Sigmoid colon (tissue), 7 donors: ENCODE data around the gene FAM120B. TPM values are rescaled to one million over a fixed set of nuclear protein-coding genes. Genes with fewer than 3 reads are reported as not detected.
A peak's percentile ranks its signal among the peaks of the same experiment; 100 is the strongest.

Source experiments
- DNase-seq: peaks from one replicate; pipeline ENCODE4 v3.0.0-alpha.2; 2019
- H3K27ac ChIP-seq, 4 donors: fragments of 200-600 bp; sonication (generic); one replicate each; pipeline ENCODE4 v1.5.1; 2016 to 2019; ENCODE audit warnings: mild to moderate bottlenecking in 1 of 4
- H3K27me3 ChIP-seq, 3 donors: fragments of 200-600 bp; sonication (generic); one replicate each; pipeline ENCODE4 v1.5.1; 2019; ENCODE audit warnings: mild to moderate bottlenecking in 1 of 3
- H3K36me3 ChIP-seq, 4 donors: fragments of 200-600 bp; sonication (generic); one replicate each; pipeline ENCODE4 v1.5.1; 2016 to 2019
- H3K4me1 ChIP-seq, 4 donors: fragments of 200-600 bp; sonication (generic); one replicate each; pipeline ENCODE4 v1.5.1; 2017 to 2019
- H3K4me3 ChIP-seq, 4 donors: fragments of 200-600 bp; sonication (generic); one replicate each; pipeline ENCODE4 v1.5.1; 2017 to 2019; ENCODE audit warnings: mild to moderate bottlenecking in 2 of 4, moderate library complexity in 1 of 4
- H3K9me3 ChIP-seq, 4 donors: fragments of 200-600 bp in 3 of 4; sonication (generic) in 3 of 4; one replicate each; pipeline versions ENCODE4 v1.5.1 to v1.6.1; 2013 to 2019
- CTCF ChIP-seq, 4 experiments: fragments of 450-650 bp in 3 of 4; fragments of 200-600 bp in 1 of 4; IDR thresholded peaks; one replicate each; pipeline ENCODE4 v1.5.1; 2016 to 2019; ENCODE audit warnings: antibody characterized with exemption in 4 of 4, mild to moderate bottlenecking in 3 of 4, moderate library complexity in 2 of 4
- EP300 ChIP-seq, 4 donors: sonication (generic); formaldehyde crosslinking; IDR thresholded peaks; one replicate each; pipeline ENCODE4 v1.6.1; 2017; ENCODE audit warnings: antibody characterized with exemption in 4 of 4
- POLR2A ChIP-seq, 2 donors: fragments of 450-650 bp; IDR thresholded peaks; one replicate each; pipeline ENCODE4 v1.6.1; 2016; ENCODE audit warnings: antibody characterized with exemption in 2 of 2, mild to moderate bottlenecking in 2 of 2, moderate library complexity in 2 of 2
- POLR2AphosphoS5 ChIP-seq, 4 donors: sonication (generic); formaldehyde crosslinking; IDR thresholded peaks; one replicate each; pipeline ENCODE4 v1.6.1; 2017; ENCODE audit warnings: antibody characterized with exemption in 4 of 4
- WGBS, 2 donors: extraction: QIAGEN DNeasy Blood & Tissue Kit; methylation state at CpG; one replicate each; pipeline ENCODE4 v1.1.7; 2013; 5-methylcytosine and 5-hydroxymethylcytosine counted together
- intact Hi-C: fragments of 100-400 bp; cut with DNase I; formaldehyde crosslinking; loops from one replicate; pipeline ENCODE4 v1.15.1; 2023
- polyA plus RNA-seq, 3 donors: library from polyadenylated mRNA; stranded (reverse); fragments of 200-250 nt; gene quantifications; one replicate each; pipeline ENCODE4 v1.2.3, GENCODE V29; 2013
- total RNA-seq, 4 donors: library from RNA; depleted of rRNA; stranded (reverse); fragments of >200 nt; gene quantifications; one replicate each; pipeline ENCODE4 v1.1.0, GENCODE V29; 2016
- donor health status: healthy with polysubstance abuse.
- donor health status: Bipolar disorder and iron deficiency.
- donor health status: healthy.

Gene FAM120B
- total and polyA plus RNA-seq, 7 donors: 5.5 to 55.0 (median 29.6) TPM

- no peaks in the 10 kb centered on the region for H3K36me3 ChIP-seq
- WGBS, 2 donors: 26 to 65% methylated on average over 22 of the region's 22 CpGs
- intact Hi-C loops: no loop called here
- no peak overlapping the region for H3K27ac ChIP-seq
- H3K9me3 ChIP-seq: no peaks in the 10 kb centered on the region
- H3K27me3 ChIP-seq: no peaks in the 10 kb centered on the region
- no peak for TF ChIP-seq POLR2AphosphoS5 (IDR thresholded peaks at IDR 0.05)
- H3K4me3 ChIP-seq: no peak overlapping the region
- DNase-seq: no peak
- H3K4me1 ChIP-seq: peaks cover 0 to 10% (median 4%) of the 10 kb centered on the region in 4 donors
Measured at GRCh38 chr6:170269151-170269845, 37.3 kb upstream of the FAM120B start.

- Histone ChIP-seq H3K4me3 (no peak overlapping the region), H3K4me1 (peaks cover 0 to 10% (median 4%) of the 10 kb centered on the region in 4 donors), H3K36me3 (no peaks in the 10 kb centered on the region), H3K9me3 (no peaks in the 10 kb centered on the region), H3K27ac (no peak overlapping the region), H3K27me3 (no peaks in the 10 kb centered on the region)
- intact Hi-C loops: no loop called here
- no peak for DNase-seq
- 82 to 83% methylated on average over 17 of the region's 17 CpGs for WGBS, 2 donors
- no peak for TF ChIP-seq POLR2AphosphoS5 (IDR thresholded peaks at IDR 0.05)
- no peak for TF ChIP-seq EP300 (IDR thresholded peaks at IDR 0.05)
- TF ChIP-seq POLR2A (IDR thresholded peaks at IDR 0.05): no peak
- TF ChIP-seq CTCF (IDR thresholded peaks at IDR 0.05): no peak
Measured at GRCh38 chr6:170269846-170270541, 36.6 kb upstream of the FAM120B start.

GRCh38 chr6:170270984-170271593 lies 35.5 kb upstream of the FAM120B start:
- DNase-seq: no peak
- no peak for TF ChIP-seq POLR2AphosphoS5 (IDR thresholded peaks at IDR 0.05)
- no peak for TF ChIP-seq EP300 (IDR thresholded peaks at IDR 0.05)
- TF ChIP-seq POLR2A (IDR thresholded peaks at IDR 0.05): no peak
- no peak for TF ChIP-seq CTCF (IDR thresholded peaks at IDR 0.05)
- no peak overlapping the region for H3K27ac ChIP-seq
- peaks cover 0 to 10% (median 4%) of the 10 kb centered on the region in 4 donors for H3K4me1 ChIP-seq
- intact Hi-C loops: no loop called here
- 96 to 97% methylated on average over 19 of the region's 19 CpGs for WGBS, 2 donors
- no peaks in the 10 kb centered on the region for H3K36me3 ChIP-seq
- H3K9me3 ChIP-seq: no peaks in the 10 kb centered on the region
- H3K27me3 ChIP-seq: no peaks in the 10 kb centered on the region
- no peak overlapping the region for H3K4me3 ChIP-seq

- Histone ChIP-seq H3K4me1 (peaks cover 0 to 10% (median 4%) of the 10 kb centered on the region in 4 donors), H3K36me3 (no peaks in the 10 kb centered on the region), H3K27ac (no peak overlapping the region), H3K4me3 (peak overlapping the region in 3 of 4 donors; percentile 7 to 32 (median 17)), H3K9me3 (no peaks in the 10 kb centered on the region), H3K27me3 (no peaks in the 10 kb centered on the region)
- DNase-seq: no peak
- TF ChIP-seq EP300 (IDR thresholded peaks at IDR 0.05) (no peak), POLR2AphosphoS5 (IDR thresholded peaks at IDR 0.05) (no peak), CTCF (IDR thresholded peaks at IDR 0.05) (no peak), POLR2A (IDR thresholded peaks at IDR 0.05) (no peak)
- intact Hi-C loops: no loop called here
- WGBS, 2 donors: 52 to 87% methylated on average over 32 of the region's 32 CpGs
Measured at GRCh38 chr6:170271771-170272314, 34.7 kb upstream of the FAM120B start.
